ENCODE results near the gene UNC13B. TPM values are rescaled to one million over a fixed set of nuclear protein-coding genes. Genes with fewer than 3 reads are reported as not detected.

Gene UNC13B
- total and polyA plus RNA-seq, 2 of the 8 experiments (the other 6 are each of a cell fraction or from before 2014, with no cell fraction given): 23.1 to 51.7 TPM

DNA sequence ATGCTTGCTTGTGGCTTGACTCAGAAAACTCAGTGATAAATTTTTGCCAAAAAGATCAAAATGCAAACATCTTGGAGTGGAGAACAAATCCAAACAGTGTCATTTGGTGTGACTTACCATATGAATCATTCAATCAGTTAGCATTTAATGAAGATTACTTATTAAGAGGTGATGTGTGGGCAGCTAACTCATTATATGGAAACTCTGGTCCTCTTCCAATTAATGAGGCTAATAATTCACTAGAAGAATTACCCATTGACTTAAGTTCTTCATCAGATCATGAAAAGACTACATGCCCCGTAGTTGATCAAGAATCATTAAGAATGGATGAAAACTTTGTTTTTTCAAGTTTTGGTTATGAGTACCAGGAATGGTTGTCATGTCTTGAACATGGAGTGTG is 141.8 kb downstream of the UNC13B start:
- FAIRE-seq: no peak
- H2BK5ac ChIP-seq (ENCODE audit: low read depth, low read length): no peak overlapping the region
- H3K56ac ChIP-seq (replicated peaks; ENCODE audit: insufficient read length, low read depth, low read length): no peak overlapping the region
- CTCF ChIA-PET (ENCODE audit: partially characterized antibody): no interaction called here
- WGBS, 2 experiments (ENCODE audit: extremely low coverage in 1 of 2, insufficient coverage in 1 of 2, insufficient read length in 1 of 2, insufficient replicate concordance in 2 of 2, low coverage in 1 of 2, low lambda C conversion rate in 2 of 2, missing lambda C conversion rate in 1 of 2): 88% methylated on average over 1 of the region's 1 CpG; no CpG with 5 or more reads in 1 of the 2 experiments
- no peaks in the 10 kb centered on the region for H3K27me3 ChIP-seq (replicated peaks in 1 of 4; ENCODE audit: control insufficient read depth in 3 of 4, extremely low read depth in 1 of 4, insufficient read depth in 3 of 4, low read length in 3 of 4)
- H2BK15ac ChIP-seq (ENCODE audit: low read length): no peak overlapping the region
- H3K14ac ChIP-seq (ENCODE audit: insufficient read length): no peak overlapping the region
- no peak overlapping the region for H3K4me3 ChIP-seq (ENCODE audit: extremely low read depth in 1 of 4, insufficient read depth in 2 of 4, low read depth in 3 of 4, low read length in 4 of 4)
- H3K23ac ChIP-seq (ENCODE audit: insufficient read length): no peak overlapping the region
- H3K4me2 ChIP-seq (ENCODE audit: insufficient read depth in 1 of 2, low read depth in 2 of 2, low read length in 2 of 2): no peak overlapping the region
- no peak for DNase-seq (ENCODE audit: low read depth in 1 of 2, low spot score in 2 of 2)
- no peak overlapping the region for H3K9ac ChIP-seq (replicated peaks in 1 of 4; ENCODE audit: extremely low read depth in 1 of 4, low read depth in 3 of 4, low read length in 3 of 4)
- no peaks in the 10 kb centered on the region for H3K79me1 ChIP-seq (ENCODE audit: low read depth, low read length)
- H4K20me1 ChIP-seq (replicated peaks in 1 of 2; ENCODE audit: control insufficient read depth in 1 of 2, insufficient read depth in 2 of 2, low read length in 2 of 2): no peaks in the 10 kb centered on the region
- POLR2A ChIA-PET (ENCODE audit: partially characterized antibody): no interaction called here
- no peak overlapping the region for H4K8ac ChIP-seq (ENCODE audit: extremely low read depth, insufficient read depth, low read length)
- H4K5ac ChIP-seq (ENCODE audit: insufficient read length, low read depth, low read length): no peak overlapping the region
- H2AK5ac ChIP-seq (ENCODE audit: low read depth, low read length): no peak overlapping the region
- H2AFZ ChIP-seq (ENCODE audit: low read length): no peak overlapping the region
- no peaks in the 10 kb centered on the region for H3K23me2 ChIP-seq (ENCODE audit: low read depth, low read length)
- no peak overlapping the region for H4K91ac ChIP-seq (replicated peaks; ENCODE audit: insufficient read length, low read length)
- H3K18ac ChIP-seq (ENCODE audit: extremely low read depth, low read length): no peak overlapping the region
- no peaks in the 10 kb centered on the region for H3K79me2 ChIP-seq (ENCODE audit: control insufficient read depth in 1 of 2, insufficient read depth in 2 of 2, low read length in 2 of 2)
- H3K4me1 ChIP-seq (replicated peaks in 1 of 4; ENCODE audit: control insufficient read depth in 3 of 4, insufficient read depth in 4 of 4, low read length in 3 of 4): no peaks in the 10 kb centered on the region
- H3K9me3 ChIP-seq (ENCODE audit: insufficient read depth in 2 of 2, low read depth in 1 of 2, low read length in 1 of 2): no peaks in the 10 kb centered on the region
- no peaks in the 10 kb centered on the region for H3K36me3 ChIP-seq (ENCODE audit: control insufficient read depth in 2 of 4, insufficient read depth in 4 of 4, low read length in 3 of 4)
- H2BK12ac ChIP-seq (ENCODE audit: low read depth, low read length): no peak overlapping the region
- no peak overlapping the region for H3K27ac ChIP-seq (ENCODE audit: low read depth, low read length)
- H2BK120ac ChIP-seq (replicated peaks; ENCODE audit: low read depth, low read length): no peak overlapping the region
- H2BK20ac ChIP-seq (ENCODE audit: low read length): no peak overlapping the region
- H3K4ac ChIP-seq (replicated peaks; ENCODE audit: insufficient read length, low read depth, low read length): no peak overlapping the region
- TF ChIP-seq ZNF274 (IDR thresholded peaks at IDR 0.05; ENCODE audit: borderline replicate concordance, extremely low read depth, low read length) (no peak), CBX5 (IDR thresholded peaks at IDR 0.05; ENCODE audit: low read depth, low read length) (no peak), EP300 (IDR thresholded peaks at IDR 0.05; ENCODE audit: borderline replicate concordance in 1 of 2, low read depth in 2 of 2, low read length in 2 of 2) (no peak), BACH1 (IDR thresholded peaks at IDR 0.05; ENCODE audit: low read length) (no peak), EZH2 (IDR thresholded peaks at IDR 0.05; ENCODE audit: low read depth, low read length, severe bottlenecking) (no peak), SIX5 (IDR thresholded peaks at IDR 0.05; ENCODE audit: low read depth, low read length) (no peak), YY1 (IDR thresholded peaks at IDR 0.05; ENCODE audit: low read depth, low read length) (no peak)
